Dedifferentiated amniotic fluid mesenchymal stem cell (primary cell): ENCODE data around the gene CDK5R1.
A peak's percentile ranks its signal among the peaks of the same experiment; 100 is the strongest.

ENCODE experiments used
- DNase-seq: peaks from one replicate; pipeline ENCODE4 v3.0.0-alpha.2; 2016; ENCODE audit errors: extremely low spot score

The CDK5R1 gene

GRCh38 chr17:32470405-32471167 is 16.2 kb upstream of the CDK5R1 start:
- DNase-seq = no peak

GRCh38 chr17:32471652-32472051 is 15.1 kb upstream of the CDK5R1 start:
- DNase-seq = no peak

GRCh38 chr17:32475258-32475657 is 11.5 kb upstream of the CDK5R1 start:
- DNase-seq = no peak

GRCh38 chr17:32477220-32477619 is 9.6 kb upstream of the CDK5R1 start:
- DNase-seq = no peak

GRCh38 chr17:32479074-32479617 is 7.6 kb upstream of the CDK5R1 start:
- DNase-seq = no peak

- no peak for DNase-seq
Observed at GRCh38 chr17:32481193-32481592, 5.6 kb upstream of the CDK5R1 start.

- DNase-seq = no peak
Observed at GRCh38 chr17:32482568-32483320, 4.0 kb upstream of the CDK5R1 start.

- peak; percentile 43 for DNase-seq
Observed at GRCh38 chr17:32483451-32484019, 3.3 kb upstream of the CDK5R1 start.

- no peak for DNase-seq
Observed at GRCh38 chr17:32484041-32484461, 2.7 kb upstream of the CDK5R1 start.

GRCh38 chr17:32484628-32485027 is 2.2 kb upstream of the CDK5R1 start:
- no peak for DNase-seq

GRCh38 chr17:32485261-32486110 is 1.3 kb upstream of the CDK5R1 start:
- DNase-seq = no peak

GRCh38 chr17:32486111-32486700 is 587 bp upstream of the CDK5R1 start:
- no peak for DNase-seq

- DNase-seq = no peak
Observed at GRCh38 chr17:32487473-32488176, 832 bp downstream of the CDK5R1 start.

- DNase-seq = no peak
Observed at GRCh38 chr17:32488177-32488542, 1.4 kb downstream of the CDK5R1 start.

- DNase-seq = no peak
Observed at GRCh38 chr17:32488604-32489180, 1.9 kb downstream of the CDK5R1 start.

GRCh38 chr17:32489320-32490100 is 2.7 kb downstream of the CDK5R1 start:
- no peak for DNase-seq

- no peak for DNase-seq
Observed at GRCh38 chr17:32490101-32490482, 3.3 kb downstream of the CDK5R1 start.

GRCh38 chr17:32491371-32492263 is 4.8 kb downstream of the CDK5R1 start:
- DNase-seq = no peak

- no peak for DNase-seq
Observed at GRCh38 chr17:32492264-32492589, 5.4 kb downstream of the CDK5R1 start.
